DOHH2 (cell line): ENCODE measurements around the gene PBOV1.

Experiments
- CTCF ChIP-seq: fragments of 200-600 bp; sonication (generic); IDR thresholded peaks from one replicate; pipeline ENCODE4 v1.5.1; 2014; ENCODE audit warnings: antibody characterized with exemption, mild to moderate bottlenecking, low read depth, low read length; ENCODE audit not compliant: poor library complexity, severe bottlenecking
- EZH2phosphoT487 ChIP-seq: fragments of 200-600 bp; sonication (generic); IDR thresholded peaks from 2 replicates; pipeline ENCODE4 v1.6.1; 2017; ENCODE audit warnings: borderline replicate concordance, mild to moderate bottlenecking, antibody characterized with exemption, low read length, moderate library complexity, mixed read lengths

GRCh38 chr6:138176652-138177232 lies 41.5 kb downstream of the PBOV1 start:
- no peak for TF ChIP-seq CTCF
- no peak for TF ChIP-seq EZH2phosphoT487
